HepG2 (cell line): ENCODE results near the gene SH3PXD2A. TPM values are rescaled to one million over a fixed set of nuclear protein-coding genes. Genes with fewer than 3 reads are reported as not detected.

Experiments used
- ARID5B ChIP-seq: IDR thresholded peaks from 2 replicates; pipeline ENCODE4 v1.4.0; 2020; ENCODE audit warnings: mild to moderate bottlenecking, missing genetic modification reagents
- EZH2 ChIP-seq: conservative IDR thresholded peaks from 2 replicates; pipeline ENCODE4 v1.6.1; 2012; ENCODE audit warnings: mild to moderate bottlenecking, low read depth, low read length, moderate library complexity
- HDAC1 ChIP-seq: sonication (generic); formaldehyde crosslinking; IDR thresholded peaks from 2 replicates; pipeline ENCODE4 v1.5.1; 2020; ENCODE audit warnings: mild to moderate bottlenecking, missing genetic modification reagents
- LCORL ChIP-seq, 2 experiments: fragments of 450-650 bp in 1 of 2; sonication (generic) in 1 of 2; formaldehyde crosslinking in 1 of 2; IDR thresholded peaks; 2 replicates each; pipeline versions ENCODE4 v1.5.0 to v1.6.1; 2017 to 2020; ENCODE audit warnings: antibody characterized with exemption in 1 of 2, missing genetic modification reagents in 1 of 2
- NFE2L1 ChIP-seq: sonication (generic); formaldehyde crosslinking; IDR thresholded peaks from 2 replicates; pipeline ENCODE4 v1.4.0; 2020; ENCODE audit warnings: missing genetic modification reagents, mild to moderate bottlenecking, borderline replicate concordance
- PHB2 ChIP-seq: fragments of 450-650 bp; IDR thresholded peaks from 2 replicates; pipeline ENCODE4 v1.6.1; 2018; ENCODE audit not compliant: partially characterized antibody
- RARA ChIP-seq: IDR thresholded peaks from 2 replicates; pipeline ENCODE4 v1.6.1; 2016; ENCODE audit warnings: missing genetic modification reagents, missing compliant biosample characterization
- RORA ChIP-seq: sonication (generic); formaldehyde crosslinking; IDR thresholded peaks from 2 replicates; pipeline ENCODE4 v1.5.0; 2020; ENCODE audit warnings: mild to moderate bottlenecking, missing genetic modification reagents, moderate library complexity
- THYN1 ChIP-seq: sonication (generic); formaldehyde crosslinking; IDR thresholded peaks from 2 replicates; pipeline ENCODE4 v1.8.1; 2023; ENCODE audit warnings: low read depth, mild to moderate bottlenecking, moderate library complexity, missing genetic modification reagents, borderline replicate concordance
- YEATS2 ChIP-seq: sonication (generic); formaldehyde crosslinking; IDR thresholded peaks from 2 replicates; pipeline ENCODE4 v1.4.0; 2020; ENCODE audit warnings: missing genetic modification reagents, borderline replicate concordance
- ZBTB26 ChIP-seq: IDR thresholded peaks from 2 replicates; pipeline ENCODE4 v1.6.1; 2016; ENCODE audit warnings: missing compliant biosample characterization, missing genetic modification reagents, borderline replicate concordance
- ZBTB4 ChIP-seq: sonication (generic); formaldehyde crosslinking; IDR thresholded peaks from 2 replicates; pipeline ENCODE4 v1.4.0; 2020; ENCODE audit warnings: missing genetic modification reagents, mild to moderate bottlenecking, borderline replicate concordance
- ZNF180 ChIP-seq: sonication (generic); formaldehyde crosslinking; IDR thresholded peaks from 2 replicates; pipeline ENCODE4 v1.4.0; 2020; ENCODE audit warnings: low read depth, missing genetic modification reagents, borderline replicate concordance
- ZNF256 ChIP-seq: sonication (generic); formaldehyde crosslinking; conservative IDR thresholded peaks from 2 replicates; pipeline ENCODE4 v1.4.0; 2020; ENCODE audit warnings: missing genetic modification reagents
- ZNF296 ChIP-seq: sonication (generic); formaldehyde crosslinking; conservative IDR thresholded peaks from 2 replicates; pipeline ENCODE4 v1.5.0; 2020; ENCODE audit warnings: mild to moderate bottlenecking, missing genetic modification reagents
- ZNF333 ChIP-seq: sonication (generic); formaldehyde crosslinking; IDR thresholded peaks from 2 replicates; pipeline ENCODE4 v1.4.0; 2020; ENCODE audit warnings: mild to moderate bottlenecking, missing genetic modification reagents, borderline replicate concordance
- ZNF672 ChIP-seq: sonication (generic); formaldehyde crosslinking; IDR thresholded peaks from 2 replicates; pipeline ENCODE4 v1.8.1; 2022; ENCODE audit warnings: missing genetic modification reagents
- ZNF768 ChIP-seq: sonication (generic); formaldehyde crosslinking; IDR thresholded peaks from 2 replicates; pipeline ENCODE4 v1.4.0; 2020; ENCODE audit warnings: missing genetic modification reagents
- ZSCAN12 ChIP-seq: sonication (generic); formaldehyde crosslinking; IDR thresholded peaks from 2 replicates; pipeline ENCODE4 v1.9.0; 2021; ENCODE audit warnings: mild to moderate bottlenecking, missing genetic modification reagents
- polyA plus RNA-seq, 8 experiments: library from polyadenylated mRNA; depleted of rRNA in 3 of 8; stranded (reverse) in 7 of 8; unstranded in 1 of 8; fragments of >200 nt; fragmentation: Illumina TruSeq in 4 of 8; extraction: Trizol in 4 of 8; gene quantifications; 2 replicates each; pipeline versions ENCODE4 v1.2.1 to v1.2.3, GENCODE V29; 2011 to 2016; ENCODE audit warnings: low read depth in 4 of 8, missing spikeins in 1 of 8, mixed read lengths in 1 of 8; ENCODE audit not compliant: insufficient read depth in 1 of 8
- total RNA-seq, 5 experiments: library from RNA; depleted of rRNA; stranded (reverse); fragments of >200 nt; fragmentation: Illumina TruSeq; extraction: Trizol; gene quantifications; 2 replicates each; pipeline ENCODE4 v1.2.3, GENCODE V29; 2016; ENCODE audit warnings: low read depth in 1 of 5

Gene SH3PXD2A
- total and polyA plus RNA-seq, 2 of the 13 experiments (the other 11 are each of a cell fraction or from before 2014, with no cell fraction given), result 11.1 to 11.3 TPM

DNA sequence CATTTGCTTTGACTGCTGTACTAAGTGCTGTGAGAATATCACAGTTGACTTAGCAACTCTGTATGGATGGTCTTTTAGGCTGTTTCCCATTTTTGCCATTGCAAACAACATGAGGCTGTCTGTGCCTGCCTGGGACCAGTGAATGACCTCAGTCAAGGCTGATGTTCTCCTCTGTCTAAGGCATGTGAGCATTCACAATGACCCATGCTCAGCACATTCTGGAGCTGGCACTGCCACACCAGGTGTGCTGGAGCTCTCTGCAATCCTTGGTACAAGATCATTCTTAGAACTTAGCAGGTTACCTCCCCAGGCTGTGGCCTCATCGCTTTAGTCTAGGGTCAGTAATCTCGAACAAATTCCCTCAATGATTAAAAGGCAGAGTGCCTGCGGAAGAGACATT, 61.9 kb downstream of the SH3PXD2A start (continued):
- TF ChIP-seq ZBTB4, result 0 out of 2 replicates have a peak, but pooled peaks have one; percentile 5
- TF ChIP-seq NFE2L1 (CRISPR knock-in tag), result no peak
- TF ChIP-seq ZNF296 (CRISPR knock-in tag), result no peak
- TF ChIP-seq YEATS2, result no peak
- TF ChIP-seq ZNF180 (CRISPR knock-in tag), result no peak
- no peak for TF ChIP-seq THYN1 (CRISPR knock-in tag)
- TF ChIP-seq RORA (CRISPR knock-in tag), result no peak
- TF ChIP-seq ZSCAN12 (CRISPR knock-in tag), result no peak
- no peak for TF ChIP-seq HDAC1 (CRISPR knock-in tag)
- 0 out of 2 replicates have a peak, but pooled peaks have one; percentile 44 for TF ChIP-seq RARA (CRISPR knock-in tag)
- TF ChIP-seq ZNF768 (CRISPR knock-in tag), result no peak
- TF ChIP-seq EZH2, result no peak
- no peak for TF ChIP-seq LCORL (IDR thresholded peaks at IDR 0.05)
- peak; percentile 20; the same call in 1 of the 2 replicates for TF ChIP-seq LCORL (CRISPR knock-in tag; IDR thresholded peaks at IDR 0.05)
- peak; percentile 32 for TF ChIP-seq ARID5B
- TF ChIP-seq ZBTB26, result 0 out of 2 replicates have a peak, but pooled peaks have one; percentile 36
- TF ChIP-seq ZNF672 (CRISPR knock-in tag), result no peak
- no peak for TF ChIP-seq PHB2
- no peak for TF ChIP-seq ZNF333
- no peak for TF ChIP-seq ZNF256 (CRISPR knock-in tag)
